Stimulated activated CD8-positive, alpha-beta memory T cell treated with anti-CD3 and anti-CD28 coated beads, Interleukin-12 subunit alpha, Interleukin-12 subunit beta, amount 100 ng/mL, for 24 hours (primary cell): ENCODE results near the gene SLC24A4.
"Not testable (repeated sequence)": the region's sequence is repeated elsewhere in the genome, so short reads cannot be mapped to it uniquely, and the experiment has no call there.

ENCODE experiments used
- DNase-seq: peaks from one replicate; pipeline ENCODE4 v3.0.0-alpha.2; 2020; ENCODE audit errors: extremely low read depth

SLC24A4 gene

GRCh38 chr14:92402500-92402899, 79.5 kb downstream of the SLC24A4 start:
- not testable (repeated sequence) for DNase-seq

- DNase-seq, result no peak
Observed at GRCh38 chr14:92404018-92404417, 81.1 kb downstream of the SLC24A4 start.

- DNase-seq, result no peak
Observed at GRCh38 chr14:92404421-92404820, 81.5 kb downstream of the SLC24A4 start.

- DNase-seq, result no peak
Observed at GRCh38 chr14:92404938-92405337, 82.0 kb downstream of the SLC24A4 start.

- DNase-seq, result no peak
Observed at GRCh38 chr14:92407410-92407809, 84.4 kb downstream of the SLC24A4 start.

GRCh38 chr14:92409043-92409442, 86.1 kb downstream of the SLC24A4 start:
- no peak for DNase-seq

- DNase-seq, result no peak
Observed at GRCh38 chr14:92411135-92411534, 88.2 kb downstream of the SLC24A4 start.

GRCh38 chr14:92411941-92412340, 89.0 kb downstream of the SLC24A4 start:
- DNase-seq, result no peak

GRCh38 chr14:92412912-92413311, 89.9 kb downstream of the SLC24A4 start:
- DNase-seq, result no peak

- no peak for DNase-seq
Observed at GRCh38 chr14:92413379-92413778, 90.4 kb downstream of the SLC24A4 start.

- DNase-seq, result no peak
Observed at GRCh38 chr14:92414690-92415445, 91.9 kb downstream of the SLC24A4 start.

GRCh38 chr14:92415969-92416368, 93.0 kb downstream of the SLC24A4 start:
- no peak for DNase-seq

GRCh38 chr14:92416544-92416943, 93.6 kb downstream of the SLC24A4 start:
- no peak for DNase-seq

GRCh38 chr14:92417759-92418158, 94.8 kb downstream of the SLC24A4 start:
- no peak for DNase-seq

- no peak for DNase-seq
Observed at GRCh38 chr14:92421751-92422150, 98.8 kb downstream of the SLC24A4 start.

- no peak for DNase-seq
Observed at GRCh38 chr14:92425101-92425500, 102.1 kb downstream of the SLC24A4 start.

- no peak for DNase-seq
Observed at GRCh38 chr14:92426237-92426636, 103.3 kb downstream of the SLC24A4 start.

GRCh38 chr14:92427096-92427495, 104.1 kb downstream of the SLC24A4 start:
- no peak for DNase-seq

GRCh38 chr14:92430686-92431085, 107.7 kb downstream of the SLC24A4 start:
- no peak for DNase-seq

GRCh38 chr14:92431199-92431725, 108.3 kb downstream of the SLC24A4 start:
- no peak for DNase-seq

GRCh38 chr14:92433407-92433806, 110.4 kb downstream of the SLC24A4 start:
- DNase-seq, result no peak

- DNase-seq, result no peak
Observed at GRCh38 chr14:92435154-92435553, 112.2 kb downstream of the SLC24A4 start.

- no peak for DNase-seq
Observed at GRCh38 chr14:92436115-92436776, 113.3 kb downstream of the SLC24A4 start.
